ENCODE data around the gene SEC31B. TPM values are rescaled to one million over a fixed set of nuclear protein-coding genes. Genes with fewer than 3 reads are reported as not detected.

The SEC31B gene
- total and polyA plus RNA-seq, 2 donors from 2014 or later = 5.6 to 10.6 TPM

DNA sequence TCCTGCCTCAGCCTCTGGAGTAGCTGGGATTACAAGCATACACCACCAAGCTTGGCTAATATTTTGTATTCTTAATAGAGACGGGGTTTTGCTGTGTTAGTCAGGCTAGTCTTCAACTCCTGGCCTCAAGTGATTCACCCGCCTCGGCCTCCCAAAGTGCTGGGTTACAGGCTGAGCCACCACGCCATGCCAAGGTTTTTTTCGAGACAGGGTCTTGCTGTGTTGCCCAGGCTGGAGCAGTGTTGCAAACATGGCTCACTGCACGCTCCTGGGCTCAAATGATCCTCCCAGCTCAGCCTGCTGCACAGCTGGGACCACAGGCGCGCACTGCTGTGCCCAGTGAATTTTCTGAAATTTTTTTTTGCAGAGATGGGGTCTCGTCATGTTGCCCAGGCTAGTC lies 3.3 kb upstream of the SEC31B start:
- Histone ChIP-seq H3K9ac (ENCODE audit: low read length in 3 of 3) (no peak overlapping the region), H3K27ac (ENCODE audit: low read depth in 2 of 2, low read length in 2 of 2) (no peak overlapping the region), H3K4me3 (ENCODE audit: low read length in 3 of 3) (no peak overlapping the region), H3K27me3 (ENCODE audit: control insufficient read depth, insufficient read depth, low read length) (no peaks in the 10 kb centered on the region), H3K4me1 (ENCODE audit: control insufficient read depth in 2 of 3, insufficient read depth in 2 of 3, low read depth in 1 of 3, low read length in 3 of 3) (peaks cover 0 to 2% (median 0%) of the 10 kb centered on the region in 3 donors), H3K36me3 (ENCODE audit: control insufficient read depth in 2 of 3, insufficient read depth in 3 of 3, low read length in 3 of 3) (peaks cover 14 to 34% (median 21%) of the 10 kb centered on the region in 3 donors), H3K9me3 (ENCODE audit: control insufficient read depth in 2 of 3, insufficient read depth in 1 of 3, low read length in 3 of 3) (no peaks in the 10 kb centered on the region)
- no peak for FAIRE-seq
- TF ChIP-seq, protein P1, sequence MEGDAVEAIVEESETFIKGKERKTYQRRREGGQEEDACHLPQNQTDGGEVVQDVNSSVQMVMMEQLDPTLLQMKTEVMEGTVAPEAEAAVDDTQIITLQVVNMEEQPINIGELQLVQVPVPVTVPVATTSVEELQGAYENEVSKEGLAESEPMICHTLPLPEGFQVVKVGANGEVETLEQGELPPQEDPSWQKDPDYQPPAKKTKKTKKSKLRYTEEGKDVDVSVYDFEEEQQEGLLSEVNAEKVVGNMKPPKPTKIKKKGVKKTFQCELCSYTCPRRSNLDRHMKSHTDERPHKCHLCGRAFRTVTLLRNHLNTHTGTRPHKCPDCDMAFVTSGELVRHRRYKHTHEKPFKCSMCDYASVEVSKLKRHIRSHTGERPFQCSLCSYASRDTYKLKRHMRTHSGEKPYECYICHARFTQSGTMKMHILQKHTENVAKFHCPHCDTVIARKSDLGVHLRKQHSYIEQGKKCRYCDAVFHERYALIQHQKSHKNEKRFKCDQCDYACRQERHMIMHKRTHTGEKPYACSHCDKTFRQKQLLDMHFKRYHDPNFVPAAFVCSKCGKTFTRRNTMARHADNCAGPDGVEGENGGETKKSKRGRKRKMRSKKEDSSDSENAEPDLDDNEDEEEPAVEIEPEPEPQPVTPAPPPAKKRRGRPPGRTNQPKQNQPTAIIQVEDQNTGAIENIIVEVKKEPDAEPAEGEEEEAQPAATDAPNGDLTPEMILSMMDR (IDR thresholded peaks at IDR 0.05; ENCODE audit: borderline replicate concordance, extremely low read depth, insufficient read depth) = no peak
- intact Hi-C loops (cut with DNase I) = no loop called here
- DNase-seq = no peak

DNA sequence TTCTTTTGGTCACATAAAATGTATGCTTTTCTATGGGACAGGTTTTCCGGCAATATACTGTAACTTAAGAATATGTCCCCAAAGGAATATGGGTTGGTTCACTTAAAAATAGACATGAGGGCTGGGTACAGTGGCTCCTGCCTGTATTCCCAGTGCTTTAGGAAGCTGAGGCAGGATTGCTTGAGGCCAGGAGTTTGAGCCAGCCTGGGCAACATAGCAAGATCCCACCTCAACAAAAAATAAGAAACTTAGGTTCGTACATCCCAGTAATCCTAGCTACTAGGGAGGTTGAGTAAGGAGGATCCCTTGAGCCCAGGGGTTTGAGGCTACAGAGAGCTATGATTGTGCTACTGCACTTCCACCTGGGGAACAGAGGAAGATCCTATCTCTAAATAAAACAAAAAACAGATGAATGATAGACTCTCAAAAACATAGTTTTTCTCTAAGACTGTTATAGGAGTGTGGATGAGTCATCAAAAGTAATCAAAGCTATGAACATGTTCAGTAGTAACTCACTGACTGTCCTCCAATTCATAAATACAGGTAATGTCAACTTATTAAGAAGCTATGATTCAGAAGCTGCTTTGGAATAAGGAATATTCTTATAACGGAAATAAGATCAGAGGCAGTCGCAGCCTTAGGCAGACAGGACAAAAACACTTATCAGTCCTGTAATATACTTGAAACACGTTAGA lies 2.6 kb upstream of the SEC31B start:
- Histone ChIP-seq H3K27me3 (ENCODE audit: control insufficient read depth, insufficient read depth, low read length) (no peaks in the 10 kb centered on the region), H3K4me1 (ENCODE audit: control insufficient read depth in 2 of 3, insufficient read depth in 2 of 3, low read depth in 1 of 3, low read length in 3 of 3) (peaks cover 0 to 2% (median 0%) of the 10 kb centered on the region in 3 donors), H3K4me3 (ENCODE audit: low read length in 3 of 3) (no peak overlapping the region), H3K9ac (ENCODE audit: low read length in 3 of 3) (no peak overlapping the region), H3K36me3 (ENCODE audit: control insufficient read depth in 2 of 3, insufficient read depth in 3 of 3, low read length in 3 of 3) (peaks cover 14 to 31% (median 21%) of the 10 kb centered on the region in 3 donors), H3K27ac (ENCODE audit: low read depth in 2 of 2, low read length in 2 of 2) (no peak overlapping the region), H3K9me3 (ENCODE audit: control insufficient read depth in 2 of 3, insufficient read depth in 1 of 3, low read length in 3 of 3) (no peaks in the 10 kb centered on the region)
- DNase-seq (no peak), FAIRE-seq (no peak)
- intact Hi-C loops (cut with DNase I) = no loop called here
- TF ChIP-seq, protein P1 (IDR thresholded peaks at IDR 0.05; ENCODE audit: borderline replicate concordance, extremely low read depth, insufficient read depth) = no peak

DNA sequence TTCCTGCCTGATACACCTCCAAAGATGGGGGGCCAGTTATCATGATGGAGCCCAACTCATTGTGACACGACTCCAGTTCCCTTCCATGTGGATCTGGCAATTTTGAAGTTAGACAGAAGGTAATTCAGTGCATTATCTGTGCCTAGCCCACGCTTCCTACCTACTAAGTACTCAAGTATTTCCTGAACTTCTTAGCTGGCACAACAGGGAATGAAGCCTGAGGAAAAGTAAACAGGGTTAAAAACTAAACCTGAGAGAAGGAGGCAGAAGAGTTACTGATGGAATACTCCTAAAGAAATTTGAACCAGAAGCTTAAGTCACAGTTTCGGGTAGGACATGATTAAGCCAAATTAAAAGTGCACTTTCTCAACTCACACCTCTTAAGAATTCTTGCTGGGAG lies 1.1 kb upstream of the SEC31B start:
- Histone ChIP-seq H3K4me3 (ENCODE audit: low read length in 3 of 3) (no peak overlapping the region), H3K4me1 (ENCODE audit: control insufficient read depth in 2 of 3, insufficient read depth in 2 of 3, low read depth in 1 of 3, low read length in 3 of 3) (peaks cover 0 to 2% (median 0%) of the 10 kb centered on the region in 3 donors), H3K9me3 (ENCODE audit: control insufficient read depth in 2 of 3, insufficient read depth in 1 of 3, low read length in 3 of 3) (no peaks in the 10 kb centered on the region), H3K36me3 (ENCODE audit: control insufficient read depth in 2 of 3, insufficient read depth in 3 of 3, low read length in 3 of 3) (peaks cover 2 to 16% (median 11%) of the 10 kb centered on the region in 3 donors), H3K9ac (ENCODE audit: low read length in 3 of 3) (no peak overlapping the region), H3K27me3 (ENCODE audit: control insufficient read depth, insufficient read depth, low read length) (no peaks in the 10 kb centered on the region), H3K27ac (ENCODE audit: low read depth in 2 of 2, low read length in 2 of 2) (no peak overlapping the region)
- FAIRE-seq (no peak), DNase-seq (no peak)
- intact Hi-C loops (cut with DNase I) = no loop called here
- TF ChIP-seq, protein P1 (IDR thresholded peaks at IDR 0.05; ENCODE audit: borderline replicate concordance, extremely low read depth, insufficient read depth) = no peak

All from kidney (tissue), 14 donors.